ENCODE results near the gene SYNGR2. TPM values are rescaled to one million over a fixed set of nuclear protein-coding genes. Genes with fewer than 3 reads are reported as not detected.

The SYNGR2 gene
- total and polyA plus RNA-seq, 9 of the 15 experiments (the other 6 are each of a cell fraction or from before 2014, with no cell fraction given): 1.4 to 173 (median 87.8) TPM

DNA sequence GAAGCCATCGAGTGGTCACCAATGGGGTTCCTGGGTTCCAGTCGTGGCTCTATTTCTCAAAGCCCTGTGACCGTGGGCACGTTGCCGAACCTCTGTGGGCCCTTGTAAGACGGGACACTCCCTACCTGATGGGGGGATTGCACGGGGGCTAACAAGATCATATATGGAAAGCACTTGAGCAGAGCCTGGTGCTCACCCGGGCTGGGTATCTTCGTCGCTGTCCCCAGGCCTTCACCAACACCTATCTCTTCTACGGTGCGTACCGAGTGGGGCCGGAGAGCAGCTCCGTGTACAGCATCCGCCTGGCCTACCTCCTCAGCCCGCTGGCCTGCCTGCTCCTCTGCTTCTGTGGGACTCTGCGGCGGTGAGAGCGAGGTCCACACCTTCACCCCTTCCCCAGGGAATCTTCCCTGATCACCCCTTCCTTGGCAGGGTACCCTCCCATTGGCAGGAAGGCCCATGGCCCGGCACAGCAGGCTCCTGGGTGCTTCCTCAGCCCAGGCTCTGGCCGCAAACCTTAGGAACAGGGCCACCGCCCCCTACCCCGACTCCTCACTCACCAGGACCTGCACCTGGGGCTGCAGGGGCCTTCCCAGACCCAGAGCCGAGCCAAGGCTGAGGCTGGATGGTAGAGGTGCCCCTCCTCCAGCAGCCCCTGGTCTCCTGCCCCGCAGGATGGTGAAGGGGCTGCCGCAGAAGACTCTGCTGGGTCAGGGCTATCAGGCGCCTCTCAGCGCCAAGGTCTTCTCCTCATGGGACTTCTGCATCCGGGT, 35.0 kb upstream of the SYNGR2 start (continued):
- peak; percentile 76; the same call in 1 of the 2 replicates for TF ChIP-seq ZBTB33 (CRISPR knock-in tag; IDR thresholded peaks at IDR 0.05)
- TF ChIP-seq ARID4B (CRISPR knock-in tag; IDR thresholded peaks at IDR 0.05): no peak

Measured in K562 (cell line).